H9 (cell line): ENCODE measurements around the gene AADAT. TPM values are rescaled to one million over a fixed set of nuclear protein-coding genes. Genes with fewer than 3 reads are reported as not detected.

Source experiments
- DNase-seq: peaks from one replicate; pipeline ENCODE4 v3.0.0-alpha.2; 2017
- H2AFZ ChIP-seq: one replicate; pipeline ENCODE4 v1.6.1; 2013; ENCODE audit warnings: mild to moderate bottlenecking, low read length, control low read depth, moderate library complexity
- H2AK5ac ChIP-seq: 2 replicates; pipeline ENCODE4 v1.6.1; 2013; ENCODE audit warnings: low read length, control low read depth, mixed read lengths; ENCODE audit not compliant: insufficient read length
- H2BK120ac ChIP-seq: one replicate; pipeline ENCODE4 v1.6.1; 2013; ENCODE audit warnings: low read depth, mild to moderate bottlenecking, low read length, control low read depth, inconsistent platforms; ENCODE audit not compliant: poor library complexity, severe bottlenecking
- H2BK12ac ChIP-seq: 2 replicates; pipeline ENCODE4 v1.6.1; 2013; ENCODE audit warnings: low read length, control low read depth, mixed read lengths, low read depth; ENCODE audit not compliant: insufficient read length
- H2BK15ac ChIP-seq: 2 replicates; pipeline ENCODE4 v1.6.1; 2013; ENCODE audit warnings: low read depth, low read length, control low read depth
- H2BK20ac ChIP-seq: one replicate; pipeline ENCODE4 v1.6.1; 2013; ENCODE audit warnings: low read depth, mild to moderate bottlenecking, low read length, control low read depth, inconsistent platforms; ENCODE audit not compliant: poor library complexity, severe bottlenecking
- H2BK5ac ChIP-seq: 2 replicates; pipeline ENCODE4 v1.6.1; 2013; ENCODE audit warnings: low read length, control low read depth, mixed read lengths; ENCODE audit not compliant: insufficient read length
- H3K14ac ChIP-seq: 2 replicates; pipeline ENCODE4 v1.6.1; 2013; ENCODE audit warnings: low read length, control low read depth; ENCODE audit not compliant: insufficient read depth
- H3K18ac ChIP-seq: 2 replicates; pipeline ENCODE4 v1.6.1; 2013; ENCODE audit warnings: low read depth, mild to moderate bottlenecking, mixed read lengths, low read length, control low read depth; ENCODE audit not compliant: insufficient read length
- H3K23ac ChIP-seq: 2 replicates; pipeline ENCODE4 v1.6.1; 2013; ENCODE audit warnings: low read length, control low read depth, mixed read lengths, low read depth; ENCODE audit not compliant: insufficient read length
- H3K23me2 ChIP-seq: 2 replicates; pipeline ENCODE4 v1.6.1; 2013; ENCODE audit warnings: low read depth, mild to moderate bottlenecking, mixed read lengths, low read length, control low read depth; ENCODE audit not compliant: insufficient read length, poor library complexity, severe bottlenecking
- H3K27ac ChIP-seq: 2 replicates; pipeline ENCODE4 v1.5.1; 2013; ENCODE audit warnings: low read length, control low read depth, mixed read lengths, low read depth; ENCODE audit not compliant: insufficient read length
- H3K27me3 ChIP-seq: 2 replicates; pipeline ENCODE4 v1.6.1; 2013; ENCODE audit warnings: low read length, control low read depth, inconsistent platforms; ENCODE audit not compliant: insufficient read depth
- H3K4ac ChIP-seq: 2 replicates; pipeline ENCODE4 v1.6.1; 2013; ENCODE audit warnings: low read depth, mild to moderate bottlenecking, control low read depth, inconsistent platforms, low read length, moderate library complexity
- H3K4me1 ChIP-seq: 2 replicates; pipeline ENCODE4 v1.6.1; 2013; ENCODE audit warnings: low read length, control low read depth, inconsistent platforms; ENCODE audit not compliant: insufficient read depth
- H3K4me2 ChIP-seq: 2 replicates; pipeline ENCODE4 v1.6.1; 2013; ENCODE audit warnings: low read length, control low read depth, mixed read lengths; ENCODE audit not compliant: insufficient read length, insufficient read depth
- H3K56ac ChIP-seq: 2 replicates; pipeline ENCODE4 v1.6.1; 2013; ENCODE audit warnings: low read depth, mild to moderate bottlenecking, mixed read lengths, low read length, control low read depth; ENCODE audit not compliant: insufficient read length
- H3K79me1 ChIP-seq: 2 replicates; pipeline ENCODE4 v1.6.1; 2013; ENCODE audit warnings: low read depth, mild to moderate bottlenecking, moderate library complexity, low read length, control low read depth, inconsistent platforms; ENCODE audit not compliant: insufficient read depth, poor library complexity, severe bottlenecking
- H3K79me2 ChIP-seq: 2 replicates; pipeline ENCODE4 v1.6.1; 2013; ENCODE audit warnings: low read length, control low read depth, inconsistent platforms; ENCODE audit not compliant: insufficient read depth
- H3K9ac ChIP-seq: 2 replicates; pipeline ENCODE4 v1.6.1; 2013; ENCODE audit warnings: low read length, control low read depth, mixed read lengths; ENCODE audit not compliant: insufficient read length; ENCODE audit errors: extremely low read depth
- H3K9me3 ChIP-seq: one replicate; pipeline ENCODE4 v1.6.1; 2013; ENCODE audit warnings: low read depth, low read length, inconsistent platforms; ENCODE audit not compliant: control insufficient read depth
- H3T11ph ChIP-seq: one replicate; pipeline ENCODE4 v1.6.1; 2013; ENCODE audit warnings: mild to moderate bottlenecking, low read length, control low read depth, inconsistent platforms
- H4K20me1 ChIP-seq: one replicate; pipeline ENCODE4 v1.6.1; 2013; ENCODE audit not compliant: control insufficient read depth, insufficient read length, insufficient read depth
- H4K5ac ChIP-seq: 2 replicates; pipeline ENCODE4 v1.6.1; 2013; ENCODE audit warnings: low read depth, mild to moderate bottlenecking, mixed read lengths, low read length, control low read depth; ENCODE audit not compliant: insufficient read length
- H4K8ac ChIP-seq: replicated peaks from 2 replicates; pipeline ENCODE4 v1.6.1; 2013; ENCODE audit warnings: low read length, control low read depth, mixed read lengths, low read depth; ENCODE audit not compliant: insufficient read length
- H4K91ac ChIP-seq: 2 replicates; pipeline ENCODE4 v1.6.1; 2013; ENCODE audit warnings: low read depth, mild to moderate bottlenecking, moderate library complexity, mixed read lengths, low read length, control low read depth; ENCODE audit not compliant: insufficient read length
- H3K27ac Mint-ChIP-seq, 3 experiments: 2 replicates in 2 of 3; 3 replicates in 1 of 3; pipeline ENCODE4 v1.8.0; 2020 to 2021; ENCODE audit warnings: mixed read lengths in 3 of 3, mild to moderate bottlenecking in 1 of 3, moderate library complexity in 1 of 3
- H3K27me3 Mint-ChIP-seq: 2 replicates; pipeline ENCODE4 v1.8.0; 2021; ENCODE audit warnings: low read depth, mild to moderate bottlenecking, moderate library complexity, mixed read lengths
- H3K36me3 Mint-ChIP-seq, 3 experiments: 2 replicates in 2 of 3; 3 replicates in 1 of 3; pipeline ENCODE4 v1.8.0; 2020 to 2021; ENCODE audit warnings: low read depth in 3 of 3, mixed read lengths in 3 of 3; ENCODE audit not compliant: insufficient read depth in 1 of 3
- H3K4me1 Mint-ChIP-seq, 2 experiments: 2 replicates each; pipeline ENCODE4 v1.8.0; 2020; ENCODE audit warnings: mixed read lengths in 2 of 2
- H3K4me3 Mint-ChIP-seq, 2 experiments: 2 replicates in 1 of 2; 3 replicates in 1 of 2; pipeline ENCODE4 v1.8.0; 2020 to 2021; ENCODE audit warnings: mild to moderate bottlenecking in 2 of 2, mixed read lengths in 2 of 2, moderate library complexity in 1 of 2
- H3K9me3 Mint-ChIP-seq, 2 experiments: 2 replicates in 1 of 2; 3 replicates in 1 of 2; pipeline ENCODE4 v1.8.0; 2020; ENCODE audit warnings: mild to moderate bottlenecking in 2 of 2, mixed read lengths in 2 of 2, moderate library complexity in 1 of 2
- WGBS: extraction: QIAGEN DNeasy Blood & Tissue Kit; methylation state at CpG from one replicate; pipeline ENCODE4 v1.1.7; 2013; ENCODE audit warnings: missing lambda C conversion rate, low lambda C conversion rate, mixed read lengths; ENCODE audit not compliant: insufficient read length; ENCODE audit errors: extremely low coverage; 5-methylcytosine and 5-hydroxymethylcytosine counted together
- total RNA-seq: library from RNA; stranded (reverse); gene quantifications from 2 replicates; pipeline ENCODE4 v1.2.1, GENCODE V29; 2021
- TF ChIP-seq, protein P1 (sequence below): fragments of 200-600 bp; sonication (generic); conservative IDR thresholded peaks from 3 replicates; pipeline ENCODE4 v1.8.0; 2021; ENCODE audit warnings: antibody characterized with exemption, mild to moderate bottlenecking

AADAT gene
- total RNA-seq, 1 experiment from 2014 or later, result 14.1 TPM

DNA sequence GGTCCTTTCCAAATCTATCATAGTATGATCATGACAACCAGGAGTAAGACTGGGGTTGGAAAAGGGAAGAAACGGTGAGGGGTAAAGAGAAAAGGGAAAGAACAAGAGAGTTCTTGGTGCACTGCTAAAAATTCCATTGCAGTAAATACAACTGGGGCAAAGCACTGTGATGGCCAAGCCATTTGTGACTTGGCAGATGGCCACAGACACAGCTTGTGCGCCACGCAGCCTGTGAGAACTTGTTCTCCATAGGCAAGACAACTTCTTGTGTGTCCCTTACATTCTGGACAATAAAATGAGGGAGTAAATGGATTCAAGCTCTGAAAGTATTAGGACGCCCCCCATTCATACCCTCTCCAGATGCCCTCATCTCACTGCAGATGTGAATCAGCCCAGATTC is 74.5 kb downstream of the AADAT start:
- no peak overlapping the region for H3K18ac ChIP-seq
- no peak overlapping the region for H3K9ac ChIP-seq
- no peak overlapping the region for H3K4ac ChIP-seq
- no peak overlapping the region for H2AFZ ChIP-seq
- no peak overlapping the region for H2BK15ac ChIP-seq
- no peak overlapping the region for H4K91ac ChIP-seq
- H3K14ac ChIP-seq, result no peak overlapping the region
- H3K23ac ChIP-seq, result no peak overlapping the region
- no peaks in the 10 kb centered on the region for H3K27me3 ChIP-seq
- H2BK120ac ChIP-seq, result no peak overlapping the region
- H3K27ac ChIP-seq, result no peak overlapping the region
- no peak overlapping the region for H4K5ac ChIP-seq
- Mint-ChIP-seq H3K4me1 (peaks cover 14 to 17% of the 10 kb centered on the region in 2 experiments), H3K27me3 (no peaks in the 10 kb centered on the region), H3K4me3 (no peak overlapping the region), H3K9me3 (peaks cover 0 to 6% of the 10 kb centered on the region in 2 experiments; a peak in 3 of 5 replicates), H3K36me3 (peaks cover 0 to 4% (median 0%) of the 10 kb centered on the region in 3 experiments; a peak in 2 of 7 replicates), H3K27ac (no peak overlapping the region)
- no peak for DNase-seq
- no peaks in the 10 kb centered on the region; the same call in 1 of the 2 replicates for H3K79me2 ChIP-seq
- no peak overlapping the region for H2BK5ac ChIP-seq
- no peak overlapping the region for H2AK5ac ChIP-seq
- no peaks in the 10 kb centered on the region for H3K4me1 ChIP-seq
- no peak overlapping the region for H3K4me2 ChIP-seq
- no peaks in the 10 kb centered on the region for H3K79me1 ChIP-seq
- no CpG with 5 or more reads among the region's 4 CpGs for WGBS
- no peak overlapping the region for H2BK12ac ChIP-seq
- H4K8ac ChIP-seq, result no peak overlapping the region
- no peaks in the 10 kb centered on the region for H3K23me2 ChIP-seq
- TF ChIP-seq, protein P1, sequence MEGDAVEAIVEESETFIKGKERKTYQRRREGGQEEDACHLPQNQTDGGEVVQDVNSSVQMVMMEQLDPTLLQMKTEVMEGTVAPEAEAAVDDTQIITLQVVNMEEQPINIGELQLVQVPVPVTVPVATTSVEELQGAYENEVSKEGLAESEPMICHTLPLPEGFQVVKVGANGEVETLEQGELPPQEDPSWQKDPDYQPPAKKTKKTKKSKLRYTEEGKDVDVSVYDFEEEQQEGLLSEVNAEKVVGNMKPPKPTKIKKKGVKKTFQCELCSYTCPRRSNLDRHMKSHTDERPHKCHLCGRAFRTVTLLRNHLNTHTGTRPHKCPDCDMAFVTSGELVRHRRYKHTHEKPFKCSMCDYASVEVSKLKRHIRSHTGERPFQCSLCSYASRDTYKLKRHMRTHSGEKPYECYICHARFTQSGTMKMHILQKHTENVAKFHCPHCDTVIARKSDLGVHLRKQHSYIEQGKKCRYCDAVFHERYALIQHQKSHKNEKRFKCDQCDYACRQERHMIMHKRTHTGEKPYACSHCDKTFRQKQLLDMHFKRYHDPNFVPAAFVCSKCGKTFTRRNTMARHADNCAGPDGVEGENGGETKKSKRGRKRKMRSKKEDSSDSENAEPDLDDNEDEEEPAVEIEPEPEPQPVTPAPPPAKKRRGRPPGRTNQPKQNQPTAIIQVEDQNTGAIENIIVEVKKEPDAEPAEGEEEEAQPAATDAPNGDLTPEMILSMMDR, result no peak
- no peaks in the 10 kb centered on the region for H4K20me1 ChIP-seq
- no peaks in the 10 kb centered on the region for H3K9me3 ChIP-seq
- H3K56ac ChIP-seq, result no peak overlapping the region
- no peak overlapping the region for H3T11ph ChIP-seq
- no peak overlapping the region for H2BK20ac ChIP-seq
